ENCODE data around the gene ACTRT3.

- no peak for TF ChIP-seq CTCF (IDR thresholded peaks at IDR 0.05)
- no peak for TF ChIP-seq EZH2phosphoT487 (IDR thresholded peaks at IDR 0.05)
- TF ChIP-seq EZH2 (IDR thresholded peaks at IDR 0.05), result no peak
Measured at GRCh38 chr3:169758359-169758994, 10.9 kb downstream of the ACTRT3 start.
